ENCODE results near the gene ANKH. TPM values are rescaled to one million over a fixed set of nuclear protein-coding genes. Genes with fewer than 3 reads are reported as not detected.

The ANKH gene
- total RNA-seq, 1 experiment from 2014 or later: 13.9 TPM

GRCh38 chr5:14732991-14733390 is 138.6 kb downstream of the ANKH start:
- ChIA-PET CTCF (no interaction called here), POLR2A (ENCODE audit: low non-redundant PET) (no interaction called here)
- intact Hi-C loops (cut with micrococcal nuclease; ENCODE audit: unreplicated experiment): no loop called here
- Histone ChIP-seq H3K36me3 (ENCODE audit: insufficient read depth, low read length, poor library complexity, severe bottlenecking) (no peaks in the 10 kb centered on the region), H3K27me3 (replicated peaks; ENCODE audit: insufficient read depth, low read depth, low read length, poor library complexity) (no peaks in the 10 kb centered on the region), H3K4me1 (ENCODE audit: insufficient read depth, low read length, poor library complexity, severe bottlenecking) (no peaks in the 10 kb centered on the region), H3K4me3 (ENCODE audit: low read depth, low read length, poor library complexity, severe bottlenecking) (no peak overlapping the region), H3K27ac (ENCODE audit: low read depth, low read length, poor library complexity, severe bottlenecking) (no peak overlapping the region), H3K9me3 (ENCODE audit: low read depth, low read length, poor library complexity, severe bottlenecking) (no peaks in the 10 kb centered on the region)
- BruUV-seq (replicated peaks): no TSS peak
- no peak for DNase-seq (ENCODE audit: low spot score)
- no peak for TF ChIP-seq CTCF (conservative IDR thresholded peaks at IDR 0.05; ENCODE audit: low read depth, low read length)
- TF ChIP-seq EZH2 (IDR thresholded peaks at IDR 0.05; ENCODE audit: borderline replicate concordance, low read depth, low read length, poor library complexity, severe bottlenecking): no peak

DNA sequence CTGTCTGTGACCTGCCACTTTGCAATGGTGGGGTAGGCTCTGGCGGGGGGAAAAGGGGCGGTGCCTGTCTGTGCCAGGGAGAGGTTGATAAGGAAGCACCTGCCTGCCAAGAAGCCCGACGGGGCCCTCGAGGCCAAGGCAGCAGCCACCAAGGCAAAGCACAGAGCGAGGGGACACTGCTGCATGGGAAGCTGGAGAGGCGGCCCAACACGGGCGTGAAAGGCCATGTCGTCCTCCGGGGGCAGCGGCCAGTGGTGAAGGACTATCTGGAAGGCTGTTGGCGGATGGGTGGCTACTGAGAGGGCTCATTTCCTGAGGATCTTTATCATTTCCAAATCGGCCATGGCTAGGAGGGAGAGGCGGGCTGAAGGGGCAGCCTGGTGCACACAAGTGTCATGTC is 140.7 kb downstream of the ANKH start:
- DNase-seq (ENCODE audit: low spot score): no peak
- Histone ChIP-seq H3K27me3 (replicated peaks; ENCODE audit: insufficient read depth, low read depth, low read length, poor library complexity) (no peaks in the 10 kb centered on the region), H3K4me1 (ENCODE audit: insufficient read depth, low read length, poor library complexity, severe bottlenecking) (no peaks in the 10 kb centered on the region), H3K9me3 (ENCODE audit: low read depth, low read length, poor library complexity, severe bottlenecking) (no peaks in the 10 kb centered on the region), H3K36me3 (ENCODE audit: insufficient read depth, low read length, poor library complexity, severe bottlenecking) (no peaks in the 10 kb centered on the region), H3K4me3 (ENCODE audit: low read depth, low read length, poor library complexity, severe bottlenecking) (no peak overlapping the region), H3K27ac (ENCODE audit: low read depth, low read length, poor library complexity, severe bottlenecking) (no peak overlapping the region)
- intact Hi-C loops (cut with micrococcal nuclease; ENCODE audit: unreplicated experiment): no loop called here
- TF ChIP-seq CTCF (conservative IDR thresholded peaks at IDR 0.05; ENCODE audit: low read depth, low read length): no peak
- TF ChIP-seq EZH2 (IDR thresholded peaks at IDR 0.05; ENCODE audit: borderline replicate concordance, low read depth, low read length, poor library complexity, severe bottlenecking): no peak
- CTCF ChIA-PET: no interaction called here
- no TSS peak for BruUV-seq (replicated peaks)
- POLR2A ChIA-PET (ENCODE audit: low non-redundant PET): no interaction called here

DNA sequence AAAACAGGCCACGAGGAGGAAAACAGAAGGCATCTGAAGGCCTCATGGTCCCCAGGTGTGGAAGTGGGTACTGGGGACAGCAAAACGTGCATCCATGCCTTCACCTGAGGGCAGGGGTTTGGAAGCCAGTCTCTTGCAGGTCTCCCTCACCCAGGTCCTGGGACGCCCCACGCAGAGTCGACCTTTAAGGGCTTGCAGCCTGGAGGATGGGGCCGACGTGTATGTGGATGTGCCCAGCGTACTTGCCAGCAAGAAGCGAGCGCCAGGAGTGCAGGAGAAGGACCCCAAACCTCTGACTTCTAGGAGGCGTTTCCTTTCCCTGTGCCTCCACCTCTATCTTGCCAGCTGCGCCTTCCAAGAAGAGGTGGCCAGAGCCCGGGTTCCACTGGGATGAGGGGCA is 141.1 kb downstream of the ANKH start:
- intact Hi-C loops (cut with micrococcal nuclease; ENCODE audit: unreplicated experiment): no loop called here
- no peak overlapping the region for H3K27ac ChIP-seq (ENCODE audit: low read depth, low read length, poor library complexity, severe bottlenecking)
- H3K9me3 ChIP-seq (ENCODE audit: low read depth, low read length, poor library complexity, severe bottlenecking): no peaks in the 10 kb centered on the region
- no peaks in the 10 kb centered on the region for H3K36me3 ChIP-seq (ENCODE audit: insufficient read depth, low read length, poor library complexity, severe bottlenecking)
- BruUV-seq (replicated peaks): no TSS peak
- ChIA-PET POLR2A (ENCODE audit: low non-redundant PET) (no interaction called here), CTCF (no interaction called here)
- no peaks in the 10 kb centered on the region for H3K27me3 ChIP-seq (replicated peaks; ENCODE audit: insufficient read depth, low read depth, low read length, poor library complexity)
- H3K4me3 ChIP-seq (ENCODE audit: low read depth, low read length, poor library complexity, severe bottlenecking): no peak overlapping the region
- no peak for DNase-seq (ENCODE audit: low spot score)
- TF ChIP-seq CTCF (conservative IDR thresholded peaks at IDR 0.05; ENCODE audit: low read depth, low read length): no peak
- no peak for TF ChIP-seq EZH2 (IDR thresholded peaks at IDR 0.05; ENCODE audit: borderline replicate concordance, low read depth, low read length, poor library complexity, severe bottlenecking)
- H3K4me1 ChIP-seq (ENCODE audit: insufficient read depth, low read length, poor library complexity, severe bottlenecking): no peaks in the 10 kb centered on the region
